SJCRH30 (cell line): ENCODE measurements around the gene NSMF. TPM values are rescaled to one million over a fixed set of nuclear protein-coding genes. Genes with fewer than 3 reads are reported as not detected.
A peak's percentile ranks its signal among the peaks of the same experiment; 100 is the strongest.

Experiments used
- DNase-seq, 2 experiments: peaks; one replicate each; pipeline ENCODE4 v3.0.0-alpha.2; 2015 to 2020
- H3K27ac ChIP-seq: fragments of 250-450 bp; sonication (Bioruptor Pico); 2 replicates; pipeline ENCODE4 v1.5.1; 2020; ENCODE audit warnings: mild to moderate bottlenecking, moderate library complexity
- H3K27me3 ChIP-seq: fragments of 250-450 bp; sonication (Bioruptor Pico); 2 replicates; pipeline ENCODE4 v1.5.1; 2020; ENCODE audit warnings: mild to moderate bottlenecking, moderate library complexity
- H3K36me3 ChIP-seq: fragments of 250-450 bp; sonication (Bioruptor Pico); 2 replicates; pipeline ENCODE4 v1.5.1; 2020; ENCODE audit warnings: mild to moderate bottlenecking, moderate library complexity
- H3K4me1 ChIP-seq: fragments of 250-450 bp; sonication (Bioruptor Pico); 2 replicates; pipeline ENCODE4 v1.5.1; 2020; ENCODE audit warnings: mild to moderate bottlenecking, moderate library complexity
- H3K4me3 ChIP-seq: fragments of 250-450 bp; sonication (Bioruptor Pico); 2 replicates; pipeline ENCODE4 v1.5.1; 2020; ENCODE audit warnings: mild to moderate bottlenecking, moderate library complexity
- H3K9me3 ChIP-seq: fragments of 250-450 bp; sonication (Bioruptor Pico); replicated peaks from 2 replicates; pipeline ENCODE4 v1.5.1; 2020; ENCODE audit warnings: mild to moderate bottlenecking, moderate library complexity
- total RNA-seq: library from RNA; depleted of rRNA; stranded (reverse); fragments of >200 nt; shearing (Covaris generic); gene quantifications from 2 replicates; pipeline ENCODE4 v1.2.3, GENCODE V29; 2014

Gene NSMF
- total RNA-seq, 1 experiment from 2014 or later, result 40.3 TPM

DNA sequence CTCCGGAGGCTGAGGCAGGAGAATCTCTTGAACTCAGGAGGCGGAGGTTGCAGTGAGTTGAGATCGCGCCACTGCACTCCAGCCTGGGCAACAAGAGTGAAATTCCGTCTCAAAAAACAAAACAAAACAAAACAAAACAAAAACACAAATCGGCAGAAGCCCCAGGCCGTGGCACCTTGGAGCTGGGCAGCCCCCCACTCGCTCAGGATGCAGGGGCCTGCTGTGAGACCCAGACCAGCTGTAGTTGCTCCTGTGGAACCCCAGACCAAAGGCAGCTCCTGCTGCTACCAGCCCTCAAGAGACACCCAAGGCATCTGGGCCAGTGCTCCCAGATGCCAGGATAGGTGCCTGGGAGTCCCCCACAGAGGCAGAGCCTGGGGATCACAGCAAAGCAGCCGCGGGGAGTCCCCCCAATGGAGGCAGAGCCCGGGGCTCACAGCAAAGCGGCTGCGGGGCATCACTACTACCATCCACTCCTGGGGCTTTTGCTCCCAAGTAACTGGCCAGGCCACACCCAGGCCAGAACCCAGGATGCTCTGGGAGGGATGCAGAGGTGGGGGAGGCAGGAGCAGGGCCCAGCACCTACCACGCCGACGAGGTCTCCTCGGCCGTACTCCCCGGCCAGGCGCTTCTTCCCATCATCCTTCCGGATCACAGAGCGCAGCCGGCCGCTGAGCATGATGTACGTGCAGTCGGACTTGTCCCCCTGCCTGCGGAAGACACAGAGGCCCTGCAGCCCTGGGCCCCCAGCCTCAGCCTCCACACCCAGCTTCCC is 37.7 kb upstream of the NSMF start:
- peaks cover 11% of the 10 kb centered on the region; the same call in 1 of the 2 replicates for H3K4me1 ChIP-seq
- H3K9me3 ChIP-seq, result no peaks in the 10 kb centered on the region
- H3K27me3 ChIP-seq, result no peaks in the 10 kb centered on the region
- DNase-seq, result no peak
- H3K4me3 ChIP-seq, result no peak overlapping the region
- H3K36me3 ChIP-seq, result no peaks in the 10 kb centered on the region
- H3K27ac ChIP-seq, result no peak overlapping the region

- Histone ChIP-seq H3K36me3 (no peaks in the 10 kb centered on the region), H3K4me3 (no peak overlapping the region), H3K9me3 (no peaks in the 10 kb centered on the region), H3K27ac (no peak overlapping the region), H3K4me1 (peaks cover under 1% of the 10 kb centered on the region; the same call in 1 of the 2 replicates), H3K27me3 (no peaks in the 10 kb centered on the region)
- no peak for DNase-seq
These were observed 35.6 kb upstream of the NSMF start for GRCh38 chr9:137494550-137495351.

GRCh38 chr9:137494104-137494544 is 35.0 kb upstream of the NSMF start:
- H3K9me3 ChIP-seq, result no peaks in the 10 kb centered on the region
- no peak for DNase-seq
- H3K36me3 ChIP-seq, result no peaks in the 10 kb centered on the region
- no peaks in the 10 kb centered on the region for H3K27me3 ChIP-seq
- no peak overlapping the region for H3K4me3 ChIP-seq
- H3K27ac ChIP-seq, result no peak overlapping the region
- no peaks in the 10 kb centered on the region; the same call in 1 of the 2 replicates for H3K4me1 ChIP-seq

DNA sequence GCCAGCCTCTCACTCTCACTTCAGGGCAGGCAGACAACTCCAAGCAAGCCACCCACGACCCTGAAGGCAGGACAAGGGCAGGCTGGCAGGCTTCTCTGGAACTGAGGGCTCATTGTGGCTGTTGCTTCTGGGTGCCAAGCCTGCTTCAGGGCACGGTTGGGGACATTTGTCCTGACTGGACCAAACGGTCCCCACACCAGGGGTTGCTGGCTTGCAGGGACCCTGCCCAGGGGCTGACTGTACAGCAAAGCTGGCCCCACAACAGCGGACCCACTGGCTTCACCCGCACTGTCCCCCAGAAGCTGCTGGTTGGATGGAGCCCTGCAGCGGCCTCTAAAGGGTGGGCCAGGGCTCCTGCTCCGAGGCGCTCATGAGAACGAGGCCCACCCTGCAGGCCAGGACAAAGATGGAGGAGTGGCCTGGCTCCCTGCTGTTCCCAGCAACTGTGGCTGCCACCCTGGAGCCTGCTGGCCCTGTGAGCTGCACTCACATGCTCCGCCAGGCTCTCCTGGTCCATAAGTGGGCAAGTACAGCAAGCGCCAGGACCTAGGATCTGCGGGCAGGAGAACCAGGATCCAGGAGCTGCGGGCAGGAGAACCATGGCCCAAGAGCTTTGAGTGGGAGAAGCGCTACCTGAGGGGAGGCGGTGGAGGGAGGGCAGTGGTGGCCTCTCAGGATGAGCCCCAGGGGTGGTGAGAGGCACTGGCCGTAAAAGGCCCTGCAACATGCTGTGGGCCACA is 34.4 kb upstream of the NSMF start:
- Histone ChIP-seq H3K4me3 (no peak overlapping the region), H3K27ac (no peak overlapping the region), H3K4me1 (no peaks in the 10 kb centered on the region), H3K9me3 (no peaks in the 10 kb centered on the region), H3K27me3 (no peaks in the 10 kb centered on the region), H3K36me3 (no peaks in the 10 kb centered on the region)
- no peak for DNase-seq

GRCh38 chr9:137492464-137493363 is 33.6 kb upstream of the NSMF start:
- no peak overlapping the region for H3K27ac ChIP-seq
- H3K27me3 ChIP-seq, result no peaks in the 10 kb centered on the region
- DNase-seq, result peak; percentile 41 to 50
- H3K9me3 ChIP-seq, result no peaks in the 10 kb centered on the region
- H3K36me3 ChIP-seq, result no peaks in the 10 kb centered on the region
- no peaks in the 10 kb centered on the region for H3K4me1 ChIP-seq
- no peak overlapping the region for H3K4me3 ChIP-seq

DNA sequence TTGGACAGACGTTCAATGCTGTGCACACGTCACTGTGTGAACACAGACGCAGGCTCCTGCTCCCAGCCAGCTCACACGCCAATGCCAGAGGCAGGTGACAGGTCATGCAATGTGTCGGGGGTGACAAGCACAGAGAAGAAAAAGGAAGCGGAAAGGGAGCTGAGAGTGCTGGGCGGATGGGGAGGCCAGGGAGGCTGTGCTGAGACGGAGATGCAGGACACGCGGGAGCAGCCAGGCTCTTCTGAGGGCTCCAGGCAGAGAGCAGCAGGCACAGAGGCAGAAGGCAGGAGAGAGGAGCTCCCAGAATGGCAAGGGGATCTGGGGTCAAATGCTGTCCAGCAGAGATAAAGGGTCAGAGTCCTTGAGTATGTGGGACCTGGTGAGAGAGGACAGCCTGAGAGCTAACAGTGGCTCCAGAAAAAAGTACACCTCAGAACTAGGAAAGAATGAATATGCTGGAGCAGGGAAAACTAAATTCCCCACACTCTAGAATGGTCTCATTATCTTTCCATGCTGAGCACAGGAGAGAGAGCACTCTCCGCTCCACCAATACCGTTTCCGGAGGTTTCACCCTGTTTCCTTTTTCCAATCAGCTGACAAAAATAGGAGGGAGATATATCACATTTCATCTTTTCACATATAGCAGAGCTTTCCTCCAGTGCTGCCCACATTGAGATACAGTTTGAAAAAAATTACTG is 32.8 kb upstream of the NSMF start:
- no peaks in the 10 kb centered on the region for H3K4me1 ChIP-seq
- no peak overlapping the region for H3K4me3 ChIP-seq
- H3K27ac ChIP-seq, result no peak overlapping the region
- H3K27me3 ChIP-seq, result 0 out of 2 replicates have a peak, but pooled peaks cover 4% of the 10 kb centered on the region
- no peaks in the 10 kb centered on the region for H3K9me3 ChIP-seq
- no peak for DNase-seq
- H3K36me3 ChIP-seq, result no peaks in the 10 kb centered on the region

DNA sequence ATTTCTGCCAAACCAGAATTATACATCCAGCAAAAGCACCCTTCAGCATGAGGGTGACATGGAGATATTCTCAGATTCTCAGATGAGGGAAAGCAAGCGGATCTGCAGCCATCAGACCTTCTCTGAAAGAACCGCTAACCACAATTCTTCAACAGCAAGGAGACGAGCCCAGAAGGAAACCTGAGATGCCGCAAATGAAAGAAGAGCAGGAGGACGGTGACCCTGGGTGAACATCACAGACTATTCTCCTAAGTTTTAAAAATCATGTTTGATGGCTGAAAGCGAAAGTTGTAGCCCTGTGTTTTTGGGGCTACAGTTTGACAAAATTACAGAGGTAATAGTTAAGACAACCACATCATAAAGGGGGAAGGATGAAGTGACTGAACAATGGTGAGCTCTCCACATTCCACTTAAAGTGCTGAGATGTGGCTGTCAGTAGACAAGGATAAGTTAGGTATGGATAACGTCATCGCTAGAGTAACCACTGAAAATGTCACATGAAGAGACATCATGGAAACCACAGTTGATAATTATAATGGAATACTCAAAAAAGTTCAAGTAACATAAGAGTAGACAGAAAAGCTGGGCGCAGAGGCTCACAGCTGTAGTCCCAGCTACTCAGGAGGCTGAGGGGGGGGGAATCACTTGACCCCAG is 31.5 kb upstream of the NSMF start:
- H3K4me3 ChIP-seq, result no peak overlapping the region
- no peak overlapping the region for H3K27ac ChIP-seq
- H3K9me3 ChIP-seq, result no peaks in the 10 kb centered on the region
- H3K36me3 ChIP-seq, result no peaks in the 10 kb centered on the region
- no peak for DNase-seq
- no peaks in the 10 kb centered on the region for H3K4me1 ChIP-seq
- H3K27me3 ChIP-seq, result 0 out of 2 replicates have a peak, but pooled peaks cover 4% of the 10 kb centered on the region

DNA sequence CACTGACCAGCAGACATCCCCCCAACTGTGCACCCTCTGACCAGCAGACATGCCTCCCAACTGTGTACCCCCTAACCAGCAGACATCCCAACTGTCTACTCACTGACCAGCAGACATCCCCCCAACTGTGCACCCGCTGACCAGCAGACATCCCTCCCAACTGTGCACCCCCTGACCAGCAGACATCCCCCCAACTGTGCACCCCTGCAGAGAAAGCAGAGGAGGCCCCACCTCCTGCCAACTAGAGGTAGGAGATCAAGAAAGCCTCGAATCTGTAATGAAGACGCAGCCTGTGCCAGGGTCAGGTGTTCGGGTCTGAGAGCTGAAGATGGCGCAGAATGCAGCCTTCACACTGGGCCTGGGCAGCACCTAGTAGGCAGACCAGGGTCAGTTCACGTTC is 29.8 kb upstream of the NSMF start:
- H3K36me3 ChIP-seq, result no peaks in the 10 kb centered on the region
- 0 out of 2 replicates have a peak, but pooled peaks cover 4% of the 10 kb centered on the region for H3K27me3 ChIP-seq
- H3K4me1 ChIP-seq, result no peaks in the 10 kb centered on the region
- no peak overlapping the region for H3K4me3 ChIP-seq
- no peak overlapping the region for H3K27ac ChIP-seq
- no peaks in the 10 kb centered on the region for H3K9me3 ChIP-seq
- no peak for DNase-seq

GRCh38 chr9:137488327-137488653 is 29.2 kb upstream of the NSMF start:
- peak; percentile 54 to 72 for DNase-seq
- Histone ChIP-seq H3K27me3 (0 out of 2 replicates have a peak, but pooled peaks cover 4% of the 10 kb centered on the region), H3K36me3 (no peaks in the 10 kb centered on the region), H3K9me3 (no peaks in the 10 kb centered on the region), H3K4me1 (no peaks in the 10 kb centered on the region), H3K4me3 (no peak overlapping the region), H3K27ac (no peak overlapping the region)

GRCh38 chr9:137487454-137488326 is 28.6 kb upstream of the NSMF start:
- Histone ChIP-seq H3K9me3 (no peaks in the 10 kb centered on the region), H3K36me3 (no peaks in the 10 kb centered on the region), H3K4me1 (peaks cover 1% of the 10 kb centered on the region; the same call in 1 of the 2 replicates), H3K4me3 (no peak overlapping the region), H3K27me3 (0 out of 2 replicates have a peak, but pooled peaks cover 4% of the 10 kb centered on the region), H3K27ac (no peak overlapping the region)
- no peak for DNase-seq

DNA sequence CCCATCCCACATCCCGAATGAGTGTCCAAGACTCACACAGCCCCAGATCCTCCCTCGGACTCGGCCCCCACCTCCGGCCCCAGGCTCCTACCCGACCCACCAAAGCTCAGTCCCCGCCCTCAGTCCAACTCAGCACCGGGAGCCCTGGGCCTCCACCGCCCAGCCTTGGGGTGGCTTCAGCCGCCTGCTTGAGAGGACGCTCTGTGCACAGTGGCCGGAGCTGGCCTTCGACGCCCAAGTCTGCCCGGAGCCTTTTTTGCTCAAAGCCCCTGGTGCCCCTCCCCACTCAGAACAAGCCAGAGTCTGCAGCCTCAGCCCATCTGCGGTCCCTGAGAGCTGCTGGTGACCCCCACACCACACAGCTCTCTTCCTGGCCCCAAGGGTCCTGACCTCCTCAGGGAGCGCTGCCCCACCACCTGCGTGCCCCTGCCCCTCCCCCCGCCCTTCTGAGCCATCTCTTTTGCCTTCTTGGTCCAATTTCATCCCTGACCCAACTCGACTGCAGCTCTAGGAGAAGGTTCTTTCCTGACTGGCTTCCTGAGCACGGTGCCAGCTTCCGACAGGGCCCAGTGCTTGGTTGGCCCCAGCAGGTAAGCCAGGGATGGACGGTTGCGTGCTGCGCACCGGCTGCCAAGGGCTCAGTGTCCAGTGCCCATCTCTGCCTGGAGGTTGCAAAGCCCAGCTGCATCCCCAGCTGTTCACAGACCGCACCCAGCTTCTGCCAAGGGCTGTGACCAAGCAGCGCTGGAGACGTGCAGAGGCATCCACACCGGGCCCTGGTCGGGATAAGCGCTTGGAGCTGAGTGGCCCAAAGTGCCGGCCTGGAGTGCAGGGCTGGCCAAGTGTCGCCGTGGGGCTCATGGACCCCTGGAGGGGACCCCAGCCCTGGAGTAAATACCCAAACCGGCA is 27.7 kb upstream of the NSMF start:
- Histone ChIP-seq H3K9me3 (no peaks in the 10 kb centered on the region), H3K27ac (no peak overlapping the region), H3K27me3 (0 out of 2 replicates have a peak, but pooled peaks cover 4% of the 10 kb centered on the region), H3K4me1 (peaks cover 10% of the 10 kb centered on the region; the same call in 1 of the 2 replicates), H3K36me3 (no peaks in the 10 kb centered on the region), H3K4me3 (no peak overlapping the region)
- no peak for DNase-seq
